Smooth muscle cell (in vitro differentiated cells): ENCODE data around the gene SLC22A6. TPM values are rescaled to one million over a fixed set of nuclear protein-coding genes. Genes with fewer than 3 reads are reported as not detected.

Source experiments
- DNase-seq: peaks from one replicate; lab custom pipeline; 2025; ENCODE audit not compliant: unreplicated experiment; lab: John Stamatoyannopoulos, UW
- H2AFZ ChIP-seq: fragments of 200-600 bp; sonication (generic); 2 replicates; pipeline ENCODE4 v1.6.0; 2016; ENCODE audit warnings: antibody characterized with exemption, low read depth, mild to moderate bottlenecking
- H3F3A ChIP-seq: fragments of 200-600 bp; sonication (generic); 2 replicates; pipeline ENCODE4 v1.6.0; 2017; ENCODE audit warnings: antibody characterized with exemption, low read depth
- H3K27ac ChIP-seq: fragments of 200-600 bp; sonication (generic); 2 replicates; pipeline ENCODE4 v1.5.1; 2016; ENCODE audit warnings: low read depth, mild to moderate bottlenecking
- H3K27me3 ChIP-seq: fragments of 200-600 bp; sonication (generic); 2 replicates; pipeline ENCODE4 v1.6.1; 2016; ENCODE audit warnings: low read depth, mild to moderate bottlenecking
- H3K36me3 ChIP-seq: fragments of 200-600 bp; sonication (generic); 2 replicates; pipeline ENCODE4 v1.5.1; 2016; ENCODE audit warnings: low read depth
- H3K4me1 ChIP-seq: fragments of 200-600 bp; sonication (generic); 2 replicates; pipeline ENCODE4 v1.5.1; 2016; ENCODE audit warnings: low read depth
- H3K4me2 ChIP-seq: fragments of 200-600 bp; sonication (generic); 2 replicates; pipeline ENCODE4 v1.6.0; 2016; ENCODE audit warnings: mild to moderate bottlenecking
- H3K4me3 ChIP-seq: fragments of 200-600 bp; sonication (generic); 2 replicates; pipeline ENCODE4 v1.5.1; 2016; ENCODE audit warnings: mild to moderate bottlenecking
- H3K79me2 ChIP-seq: fragments of 200-600 bp; sonication (generic); 2 replicates; pipeline ENCODE4 v1.6.0; 2016; ENCODE audit warnings: low read depth, mild to moderate bottlenecking
- H3K9ac ChIP-seq: fragments of 200-600 bp; sonication (generic); 2 replicates; pipeline ENCODE4 v1.6.0; 2016; ENCODE audit warnings: low read depth
- H3K9me3 ChIP-seq: fragments of 200-600 bp; sonication (generic); replicated peaks from 2 replicates; pipeline ENCODE4 v1.5.1; 2016; ENCODE audit warnings: low read depth
- H4K20me1 ChIP-seq: fragments of 200-600 bp; sonication (generic); 2 replicates; pipeline ENCODE4 v1.6.0; 2016; ENCODE audit warnings: low read depth
- WGBS: methylation state at CpG from one replicate; pipeline ENCODE4 v1.1.7; 2016; ENCODE audit warnings: low lambda C conversion rate; 5-methylcytosine and 5-hydroxymethylcytosine counted together
- polyA plus RNA-seq: library from polyadenylated mRNA; unstranded; fragments of >200 nt; fragmentation: Nextera tagmentation; extraction: Ambion mirVana; gene quantifications from 2 replicates; pipeline ENCODE4 v1.2.1, GENCODE V29; 2016
- total RNA-seq: library from RNA; depleted of rRNA; stranded (reverse); fragments of >200 nt; gene quantifications from 2 replicates; pipeline ENCODE4 v1.2.3, GENCODE V29; 2014
- TF ChIP-seq, protein P1 (sequence below): fragments of 200-600 bp; sonication (generic); IDR thresholded peaks from 2 replicates; pipeline ENCODE4 v1.5.1; 2017; ENCODE audit warnings: borderline replicate concordance, mild to moderate bottlenecking, antibody characterized with exemption; ENCODE audit not compliant: insufficient read depth, poor library complexity, severe bottlenecking

Gene SLC22A6
- total and polyA plus RNA-seq, 2 experiments from 2014 or later, result not detected

DNA sequence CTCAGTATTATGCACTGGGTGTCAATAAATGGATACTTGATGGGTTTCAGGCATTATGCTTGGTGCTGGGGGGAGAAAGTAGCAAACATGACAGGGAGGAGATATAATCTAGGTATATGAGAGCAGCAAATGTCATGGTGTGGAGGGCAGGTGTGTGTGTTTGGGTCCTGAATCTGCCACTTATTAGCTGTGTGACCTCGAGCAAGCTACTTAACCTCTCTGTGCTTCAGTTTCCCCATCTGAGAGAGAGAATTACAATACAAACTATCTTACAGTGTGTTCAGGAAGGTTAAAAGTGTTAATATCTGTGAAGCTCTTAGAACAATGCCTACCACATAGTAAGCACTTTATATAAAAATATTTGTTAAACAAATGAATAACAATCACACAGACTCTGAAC lies 28.1 kb upstream of the SLC22A6 start:
- no peaks in the 10 kb centered on the region for H3F3A ChIP-seq
- no peak for DNase-seq
- WGBS, result 94% methylated on average over 1 of the region's 1 CpG

DNA sequence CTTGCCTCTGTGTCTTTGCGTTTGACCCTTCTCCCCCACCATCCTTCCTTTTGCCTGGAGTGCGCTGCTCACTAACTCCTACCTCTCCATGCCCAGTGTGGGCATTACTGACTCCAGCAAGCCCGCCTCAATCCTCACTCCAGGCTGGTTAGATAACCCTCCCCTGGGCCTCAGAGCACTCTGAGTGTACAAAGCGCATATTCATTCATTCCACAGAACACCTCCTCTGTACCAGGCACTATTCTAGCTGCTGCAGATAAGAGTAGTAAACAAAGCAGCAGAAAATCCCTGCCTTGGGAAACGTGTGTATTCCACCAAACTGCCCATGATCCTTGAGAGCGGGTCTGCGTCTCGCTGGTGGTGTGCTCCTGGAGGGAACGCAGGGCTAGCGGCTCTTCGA lies 27.7 kb upstream of the SLC22A6 start:
- H3K4me3 ChIP-seq, result no peak overlapping the region
- DNase-seq, result no peak
- H3K4me2 ChIP-seq, result no peak overlapping the region
- WGBS, result 69% methylated on average over 11 of the region's 11 CpGs
- H3K9ac ChIP-seq, result no peak overlapping the region
- no peak overlapping the region for H3K27ac ChIP-seq
- peaks cover 12% of the 10 kb centered on the region for H3K4me1 ChIP-seq
- no peaks in the 10 kb centered on the region for H4K20me1 ChIP-seq
- TF ChIP-seq, protein P1, sequence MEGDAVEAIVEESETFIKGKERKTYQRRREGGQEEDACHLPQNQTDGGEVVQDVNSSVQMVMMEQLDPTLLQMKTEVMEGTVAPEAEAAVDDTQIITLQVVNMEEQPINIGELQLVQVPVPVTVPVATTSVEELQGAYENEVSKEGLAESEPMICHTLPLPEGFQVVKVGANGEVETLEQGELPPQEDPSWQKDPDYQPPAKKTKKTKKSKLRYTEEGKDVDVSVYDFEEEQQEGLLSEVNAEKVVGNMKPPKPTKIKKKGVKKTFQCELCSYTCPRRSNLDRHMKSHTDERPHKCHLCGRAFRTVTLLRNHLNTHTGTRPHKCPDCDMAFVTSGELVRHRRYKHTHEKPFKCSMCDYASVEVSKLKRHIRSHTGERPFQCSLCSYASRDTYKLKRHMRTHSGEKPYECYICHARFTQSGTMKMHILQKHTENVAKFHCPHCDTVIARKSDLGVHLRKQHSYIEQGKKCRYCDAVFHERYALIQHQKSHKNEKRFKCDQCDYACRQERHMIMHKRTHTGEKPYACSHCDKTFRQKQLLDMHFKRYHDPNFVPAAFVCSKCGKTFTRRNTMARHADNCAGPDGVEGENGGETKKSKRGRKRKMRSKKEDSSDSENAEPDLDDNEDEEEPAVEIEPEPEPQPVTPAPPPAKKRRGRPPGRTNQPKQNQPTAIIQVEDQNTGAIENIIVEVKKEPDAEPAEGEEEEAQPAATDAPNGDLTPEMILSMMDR, result no peak
- no peaks in the 10 kb centered on the region for H3K36me3 ChIP-seq
- no peaks in the 10 kb centered on the region for H3K27me3 ChIP-seq
- H3K79me2 ChIP-seq, result no peaks in the 10 kb centered on the region
- H3K9me3 ChIP-seq, result no peaks in the 10 kb centered on the region
- H2AFZ ChIP-seq, result no peak overlapping the region
- H3F3A ChIP-seq, result no peaks in the 10 kb centered on the region

More for the DNA sequence above, 28.1 kb upstream of the SLC22A6 start:
- Histone ChIP-seq H2AFZ (no peak overlapping the region), H3K4me2 (no peak overlapping the region), H3K27ac (no peak overlapping the region), H3K4me3 (no peak overlapping the region), H3K36me3 (no peaks in the 10 kb centered on the region), H3K27me3 (no peaks in the 10 kb centered on the region), H4K20me1 (no peaks in the 10 kb centered on the region), H3K79me2 (no peaks in the 10 kb centered on the region), H3K9me3 (no peaks in the 10 kb centered on the region), H3K4me1 (peaks cover 12% of the 10 kb centered on the region), H3K9ac (no peak overlapping the region)
- TF ChIP-seq, protein P1, result no peak

DNA sequence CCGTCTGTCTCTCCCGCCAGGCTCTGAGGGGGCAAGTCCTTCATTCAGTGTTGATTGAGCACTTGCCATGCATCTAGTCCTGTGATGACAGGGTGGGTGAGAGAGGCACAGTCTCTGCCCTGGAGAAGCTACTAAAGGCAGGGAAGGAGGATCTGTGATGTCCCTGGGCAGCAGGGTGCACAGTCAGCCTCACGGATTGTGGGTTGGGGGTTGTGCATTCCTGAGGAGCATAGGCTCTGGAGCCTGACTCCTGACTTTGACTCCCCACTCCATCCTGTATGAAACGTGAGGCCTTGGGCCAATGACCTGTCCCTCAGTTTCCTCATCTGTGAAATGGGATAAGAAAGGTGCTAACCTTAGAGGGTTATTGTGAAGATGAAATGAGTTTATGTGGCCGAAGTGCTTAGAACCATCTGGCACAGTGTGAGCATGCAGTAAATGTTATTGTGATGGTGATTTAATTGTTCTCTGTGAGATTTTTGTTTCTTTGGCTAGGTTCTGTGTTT lies 26.2 kb upstream of the SLC22A6 start:
- no peak overlapping the region for H3K4me3 ChIP-seq
- H3K27me3 ChIP-seq, result no peaks in the 10 kb centered on the region
- no peak for DNase-seq
- no peaks in the 10 kb centered on the region for H3K79me2 ChIP-seq
- no peak overlapping the region for H2AFZ ChIP-seq
- WGBS, result 83% methylated on average over 5 of the region's 5 CpGs
- no peak overlapping the region for H3K27ac ChIP-seq
- H3F3A ChIP-seq, result no peaks in the 10 kb centered on the region
- H3K9ac ChIP-seq, result no peak overlapping the region
- no peak overlapping the region for H3K4me2 ChIP-seq
- H3K4me1 ChIP-seq, result peaks cover 6% of the 10 kb centered on the region
- no peaks in the 10 kb centered on the region for H3K9me3 ChIP-seq
- TF ChIP-seq, protein P1, result no peak
- H4K20me1 ChIP-seq, result no peaks in the 10 kb centered on the region
- no peaks in the 10 kb centered on the region for H3K36me3 ChIP-seq

DNA sequence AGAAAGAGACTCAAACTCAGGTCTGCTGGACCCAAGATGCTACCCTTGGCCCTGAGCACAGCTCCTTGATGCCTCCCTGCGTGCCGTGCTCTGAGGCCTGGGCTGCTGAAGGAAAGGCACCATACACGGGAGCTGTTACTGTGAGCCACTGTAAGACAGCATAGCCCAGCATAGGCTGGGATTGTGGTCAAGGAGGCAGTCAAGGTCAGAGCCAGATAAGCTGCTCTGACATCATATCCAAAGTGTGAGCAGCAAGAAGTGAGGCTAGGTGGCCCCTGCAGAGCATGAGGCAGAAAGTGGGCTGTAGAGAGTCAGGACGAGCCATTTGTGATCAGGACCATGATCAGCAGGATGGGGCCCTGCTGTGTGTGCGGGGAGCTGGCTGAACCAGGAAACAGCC lies 23.2 kb upstream of the SLC22A6 start:
- Histone ChIP-seq H3K36me3 (no peaks in the 10 kb centered on the region), H2AFZ (no peak overlapping the region), H3F3A (no peaks in the 10 kb centered on the region), H3K4me3 (no peak overlapping the region), H4K20me1 (no peaks in the 10 kb centered on the region), H3K4me1 (no peaks in the 10 kb centered on the region), H3K9me3 (no peaks in the 10 kb centered on the region), H3K27me3 (no peaks in the 10 kb centered on the region), H3K4me2 (no peak overlapping the region), H3K27ac (no peak overlapping the region), H3K79me2 (no peaks in the 10 kb centered on the region), H3K9ac (no peak overlapping the region)
- 80% methylated on average over 5 of the region's 5 CpGs for WGBS
- TF ChIP-seq, protein P1, result no peak
- DNase-seq, result no peak
